HepG2 (cell line): ENCODE data around the gene HIPK2.

Experiments used
- AKNA ChIP-seq: sonication (generic); formaldehyde crosslinking; IDR thresholded peaks from 2 replicates; pipeline ENCODE4 v1.4.0; 2020; ENCODE audit warnings: missing genetic modification reagents, borderline replicate concordance
- CTCF ChIP-seq: sonication (generic); formaldehyde crosslinking; IDR thresholded peaks from 2 replicates; pipeline ENCODE4 v1.5.0; 2020; ENCODE audit warnings: mild to moderate bottlenecking, missing genetic modification reagents, moderate library complexity
- EZH2 ChIP-seq: conservative IDR thresholded peaks from 2 replicates; pipeline ENCODE4 v1.6.1; 2012; ENCODE audit warnings: mild to moderate bottlenecking, low read depth, low read length, moderate library complexity
- JUND ChIP-seq: sonication (generic); formaldehyde crosslinking; IDR thresholded peaks from 2 replicates; pipeline ENCODE4 v1.8.0; 2022; ENCODE audit warnings: mild to moderate bottlenecking, missing genetic modification reagents
- KMT2A ChIP-seq: sonication (generic); formaldehyde crosslinking; IDR thresholded peaks from 2 replicates; pipeline ENCODE4 v1.4.0; 2020; ENCODE audit warnings: missing genetic modification reagents
- TARDBP ChIP-seq: sonication (generic); formaldehyde crosslinking; IDR thresholded peaks from 2 replicates; pipeline ENCODE4 v1.8.0; 2022; ENCODE audit warnings: mild to moderate bottlenecking, missing genetic modification reagents
- ZBTB21 ChIP-seq: sonication (generic); formaldehyde crosslinking; IDR thresholded peaks from 2 replicates; pipeline ENCODE4 v1.4.0; 2020; ENCODE audit warnings: missing genetic modification reagents
- ZBTB3 ChIP-seq: sonication (generic); formaldehyde crosslinking; IDR thresholded peaks from 2 replicates; pipeline ENCODE4 v1.4.0; 2020; ENCODE audit warnings: low read depth, mild to moderate bottlenecking, moderate library complexity, missing genetic modification reagents, borderline replicate concordance
- ZNF101 ChIP-seq: sonication (generic); formaldehyde crosslinking; IDR thresholded peaks from 2 replicates; pipeline ENCODE4 v1.4.0; 2020; ENCODE audit warnings: mild to moderate bottlenecking, low read depth, missing genetic modification reagents, borderline replicate concordance
- ZNF281 ChIP-seq: sonication (generic); formaldehyde crosslinking; IDR thresholded peaks from 2 replicates; pipeline ENCODE4 v1.4.0; 2020; ENCODE audit warnings: missing genetic modification reagents, borderline replicate concordance
- ZNF713 ChIP-seq: sonication (generic); formaldehyde crosslinking; IDR thresholded peaks from 2 replicates; pipeline ENCODE4 v1.4.0; 2020; ENCODE audit warnings: mild to moderate bottlenecking, missing genetic modification reagents

- no peak for TF ChIP-seq JUND (CRISPR knock-in tag)
- no peak for TF ChIP-seq ZNF281 (CRISPR knock-in tag)
- TF ChIP-seq CTCF (CRISPR knock-in tag) = no peak
- no peak for TF ChIP-seq ZNF101 (CRISPR knock-in tag)
- TF ChIP-seq ZNF713 (CRISPR knock-in tag) = no peak
- TF ChIP-seq ZBTB21 (CRISPR knock-in tag) = no peak
- TF ChIP-seq KMT2A (CRISPR knock-in tag) = no peak
- no peak for TF ChIP-seq EZH2
- no peak for TF ChIP-seq TARDBP
- TF ChIP-seq ZBTB3 (CRISPR knock-in tag) = no peak
- TF ChIP-seq AKNA (CRISPR knock-in tag) = no peak
These were observed 195.1 kb downstream of the HIPK2 start for GRCh38 chr7:139582671-139583155.
